ENCODE results near the gene METAP1.
"Not testable (repeated sequence)": the region's sequence is repeated elsewhere in the genome, so short reads cannot be mapped to it uniquely, and the experiment has no call there.

Gene METAP1

DNA sequence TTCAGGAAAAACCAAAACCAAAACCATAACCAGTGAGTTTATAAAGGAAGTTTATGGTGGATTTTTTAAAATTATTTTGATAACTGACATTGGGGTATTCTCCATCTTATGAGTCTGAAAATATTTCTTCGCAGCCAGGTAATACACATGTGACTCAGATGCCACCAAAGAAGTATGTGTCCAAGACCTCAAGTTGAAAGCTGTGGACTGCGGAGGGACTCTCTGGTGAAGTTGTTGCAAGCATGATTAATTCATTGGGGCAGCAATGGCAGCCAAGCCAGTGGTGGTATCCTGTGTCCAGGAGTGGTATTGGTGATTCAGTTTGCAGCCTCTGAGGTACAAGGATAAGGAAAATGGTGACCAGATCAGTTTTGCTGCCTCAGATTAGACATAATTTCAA is 107.1 kb downstream of the METAP1 start:
- no peak for FAIRE-seq

DNA sequence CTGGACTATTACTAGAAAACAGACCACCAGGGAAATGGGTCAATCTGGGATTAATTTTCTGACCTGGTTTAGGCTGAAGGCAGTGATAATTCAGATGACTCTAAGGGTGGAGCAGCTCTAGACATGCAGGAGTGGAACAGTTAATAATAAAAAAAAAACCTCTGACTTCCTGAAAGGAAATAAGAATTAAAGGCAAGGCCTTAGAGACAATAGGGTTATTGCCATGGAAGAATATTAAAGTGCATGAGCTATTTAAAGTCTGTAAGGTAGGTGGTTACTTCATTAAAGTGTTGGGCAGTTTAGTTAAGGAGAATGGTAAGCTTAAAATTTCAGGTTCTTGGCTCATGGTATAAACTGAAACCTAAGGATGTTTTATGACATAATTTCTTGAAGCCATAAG is 107.6 kb downstream of the METAP1 start:
- FAIRE-seq, result no peak

DNA sequence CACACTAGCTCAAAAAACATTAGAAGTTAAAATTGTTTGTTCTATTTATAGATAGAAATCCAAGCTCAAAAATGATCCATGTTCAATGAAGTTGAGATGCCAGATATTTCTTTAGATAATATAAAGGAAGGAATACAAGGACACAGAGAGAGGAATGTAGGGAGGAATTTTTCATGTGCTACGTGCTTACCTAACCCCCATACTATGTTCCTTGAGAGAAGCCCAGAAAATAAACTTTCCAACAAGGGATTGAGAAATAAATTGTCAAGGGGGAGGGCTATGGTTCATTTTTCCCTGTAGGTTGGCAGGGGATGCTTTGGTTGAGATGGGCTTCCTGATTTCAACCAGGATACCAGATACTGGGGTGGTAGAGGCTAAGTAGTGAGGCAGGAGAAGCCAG is 108.6 kb downstream of the METAP1 start:
- FAIRE-seq, result no peak

DNA sequence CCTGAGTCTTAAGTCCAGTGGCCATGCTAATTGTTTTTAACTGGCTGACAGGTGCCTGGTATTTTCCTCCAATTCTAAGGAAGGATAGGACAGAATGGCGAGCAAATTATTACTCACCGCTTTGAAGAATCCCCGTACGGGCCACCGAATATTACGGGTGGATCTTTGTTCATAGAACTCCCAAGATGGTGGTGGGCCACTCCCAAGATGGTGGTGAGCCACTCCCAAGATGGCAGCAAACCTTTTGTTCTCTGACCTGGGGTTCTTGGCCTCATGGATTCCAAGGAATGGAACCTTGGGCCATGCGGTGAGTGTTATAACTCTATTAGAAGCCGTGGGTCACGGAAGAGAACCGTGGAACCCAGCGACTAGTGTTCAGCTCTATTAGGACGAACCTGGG is 113.8 kb downstream of the METAP1 start:
- not testable (repeated sequence) for FAIRE-seq

All from islet of Langerhans (tissue), 1 donor.